ENCODE data around the gene RPS6KA5. TPM values are rescaled to one million over a fixed set of nuclear protein-coding genes. Genes with fewer than 3 reads are reported as not detected.
"Not testable (repeated sequence)": the region's sequence is repeated elsewhere in the genome, so short reads cannot be mapped to it uniquely, and the experiment has no call there.

The RPS6KA5 gene
- total RNA-seq, 1 donor from 2014 or later, result 1.0 TPM

DNA sequence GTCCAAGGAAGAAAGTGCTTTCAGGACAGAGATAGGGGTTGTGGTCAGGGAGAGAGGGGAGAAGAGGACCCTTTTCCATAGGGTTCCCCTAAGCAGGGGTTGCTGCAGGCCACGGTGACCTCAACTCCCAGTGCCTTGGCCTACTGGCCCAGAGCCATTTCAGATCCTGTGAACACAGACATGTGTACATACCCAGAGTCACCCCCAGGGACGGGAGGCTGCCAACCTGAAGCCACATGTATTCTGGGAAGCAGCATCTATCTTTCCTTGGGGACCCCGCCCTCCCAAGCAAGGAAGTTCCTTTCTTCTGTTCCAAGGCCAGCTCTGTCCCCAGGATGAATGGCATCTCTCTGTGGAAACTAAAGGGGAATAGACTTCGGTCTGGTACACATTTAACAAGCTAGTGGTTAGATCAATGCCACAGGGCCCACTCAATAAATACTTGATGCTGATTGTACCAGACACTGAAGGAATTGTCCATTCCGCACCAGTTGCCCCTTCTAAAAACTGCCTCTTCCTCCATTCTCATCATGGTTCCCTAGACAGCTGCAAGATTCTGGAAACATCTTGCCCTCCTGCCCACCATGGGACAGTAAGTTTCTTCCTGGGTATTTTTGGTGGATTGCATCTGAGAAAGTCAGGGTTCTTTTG is 28.3 kb upstream of the RPS6KA5 start:
- H3K27ac ChIP-seq (ENCODE audit: low read depth, low read length), result no peak overlapping the region
- Mint-ChIP-seq H3K4me1 (ENCODE audit: low read depth, unreplicated experiment) (no peaks in the 10 kb centered on the region), H3K27ac (ENCODE audit: unreplicated experiment) (no peak overlapping the region), H3K4me3 (ENCODE audit: unreplicated experiment) (no peak overlapping the region), H3K27me3 (ENCODE audit: low read depth, unreplicated experiment) (no peaks in the 10 kb centered on the region), H3K36me3 (ENCODE audit: low read depth, unreplicated experiment) (peaks cover 2% of the 10 kb centered on the region), H3K9me3 (ENCODE audit: unreplicated experiment) (no peaks in the 10 kb centered on the region)
- no peaks in the 10 kb centered on the region for H3K4me1 ChIP-seq (ENCODE audit: insufficient read depth, low read length)
- DNase-seq (ENCODE audit: low read depth), result no peak
- no peaks in the 10 kb centered on the region for H3K36me3 ChIP-seq (ENCODE audit: insufficient read depth, low read length)
- H3K4me2 ChIP-seq (ENCODE audit: low read length), result no peak overlapping the region
- H3K79me2 ChIP-seq (ENCODE audit: insufficient read depth, low read length), result no peaks in the 10 kb centered on the region
- FAIRE-seq, result no peak
- H3K4me3 ChIP-seq (ENCODE audit: insufficient read depth, low read depth, low read length), result no peak overlapping the region
- H3K9me3 ChIP-seq (ENCODE audit: insufficient read depth, low read depth, low read length), result no peaks in the 10 kb centered on the region
- H2AFZ ChIP-seq (ENCODE audit: low read depth, low read length), result no peak overlapping the region
- H3K9ac ChIP-seq (ENCODE audit: low read length), result no peak overlapping the region
- TF ChIP-seq, protein P1, sequence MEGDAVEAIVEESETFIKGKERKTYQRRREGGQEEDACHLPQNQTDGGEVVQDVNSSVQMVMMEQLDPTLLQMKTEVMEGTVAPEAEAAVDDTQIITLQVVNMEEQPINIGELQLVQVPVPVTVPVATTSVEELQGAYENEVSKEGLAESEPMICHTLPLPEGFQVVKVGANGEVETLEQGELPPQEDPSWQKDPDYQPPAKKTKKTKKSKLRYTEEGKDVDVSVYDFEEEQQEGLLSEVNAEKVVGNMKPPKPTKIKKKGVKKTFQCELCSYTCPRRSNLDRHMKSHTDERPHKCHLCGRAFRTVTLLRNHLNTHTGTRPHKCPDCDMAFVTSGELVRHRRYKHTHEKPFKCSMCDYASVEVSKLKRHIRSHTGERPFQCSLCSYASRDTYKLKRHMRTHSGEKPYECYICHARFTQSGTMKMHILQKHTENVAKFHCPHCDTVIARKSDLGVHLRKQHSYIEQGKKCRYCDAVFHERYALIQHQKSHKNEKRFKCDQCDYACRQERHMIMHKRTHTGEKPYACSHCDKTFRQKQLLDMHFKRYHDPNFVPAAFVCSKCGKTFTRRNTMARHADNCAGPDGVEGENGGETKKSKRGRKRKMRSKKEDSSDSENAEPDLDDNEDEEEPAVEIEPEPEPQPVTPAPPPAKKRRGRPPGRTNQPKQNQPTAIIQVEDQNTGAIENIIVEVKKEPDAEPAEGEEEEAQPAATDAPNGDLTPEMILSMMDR (IDR thresholded peaks at IDR 0.05; ENCODE audit: insufficient read depth, low read depth, low read length), result no peak
- TF ChIP-seq EZH2 (IDR thresholded peaks at IDR 0.05; ENCODE audit: insufficient read depth, low read length), result no peak
- H3K27me3 ChIP-seq (ENCODE audit: insufficient read depth, low read length), result peaks cover 5% of the 10 kb centered on the region
- no peaks in the 10 kb centered on the region for H4K20me1 ChIP-seq (ENCODE audit: insufficient read depth, low read length)

DNA sequence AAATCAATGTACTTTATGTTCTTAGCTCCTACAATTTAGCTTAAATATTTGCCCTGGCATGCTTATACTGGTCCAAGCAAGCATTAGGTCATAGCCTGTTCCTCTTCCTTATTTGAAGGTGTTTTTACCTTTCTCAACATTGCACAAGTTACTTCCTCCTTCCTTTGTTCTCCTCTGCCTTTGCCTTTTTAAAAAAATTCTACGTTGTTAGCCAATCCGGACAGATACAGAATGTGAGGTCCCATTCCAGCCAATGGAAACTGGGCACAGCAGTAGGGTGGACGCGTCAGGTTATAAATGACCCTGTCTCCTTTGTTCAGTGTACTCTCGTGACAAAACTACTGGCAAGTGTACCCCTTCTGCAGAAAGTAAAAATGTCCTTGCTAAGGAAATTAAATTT is 27.0 kb upstream of the RPS6KA5 start:
- not testable (repeated sequence) for H3K4me3 Mint-ChIP-seq (ENCODE audit: unreplicated experiment); H3K27me3 ChIP-seq (ENCODE audit: insufficient read depth, low read length); H3K4me3 ChIP-seq (ENCODE audit: insufficient read depth, low read depth, low read length); H3K79me2 ChIP-seq (ENCODE audit: insufficient read depth, low read length); FAIRE-seq; H2AFZ ChIP-seq (ENCODE audit: low read depth, low read length); H3K36me3 ChIP-seq (ENCODE audit: insufficient read depth, low read length); H3K4me2 ChIP-seq (ENCODE audit: low read length); H3K27ac ChIP-seq (ENCODE audit: low read depth, low read length); H3K9ac ChIP-seq (ENCODE audit: low read length); H3K4me1 ChIP-seq (ENCODE audit: insufficient read depth, low read length); H4K20me1 ChIP-seq (ENCODE audit: insufficient read depth, low read length); H3K9me3 ChIP-seq (ENCODE audit: insufficient read depth, low read depth, low read length); H3K9me3 Mint-ChIP-seq (ENCODE audit: unreplicated experiment); H3K4me1 Mint-ChIP-seq (ENCODE audit: low read depth, unreplicated experiment); H3K27me3 Mint-ChIP-seq (ENCODE audit: low read depth, unreplicated experiment); DNase-seq (ENCODE audit: low read depth); H3K36me3 Mint-ChIP-seq (ENCODE audit: low read depth, unreplicated experiment); H3K27ac Mint-ChIP-seq (ENCODE audit: unreplicated experiment)

DNA sequence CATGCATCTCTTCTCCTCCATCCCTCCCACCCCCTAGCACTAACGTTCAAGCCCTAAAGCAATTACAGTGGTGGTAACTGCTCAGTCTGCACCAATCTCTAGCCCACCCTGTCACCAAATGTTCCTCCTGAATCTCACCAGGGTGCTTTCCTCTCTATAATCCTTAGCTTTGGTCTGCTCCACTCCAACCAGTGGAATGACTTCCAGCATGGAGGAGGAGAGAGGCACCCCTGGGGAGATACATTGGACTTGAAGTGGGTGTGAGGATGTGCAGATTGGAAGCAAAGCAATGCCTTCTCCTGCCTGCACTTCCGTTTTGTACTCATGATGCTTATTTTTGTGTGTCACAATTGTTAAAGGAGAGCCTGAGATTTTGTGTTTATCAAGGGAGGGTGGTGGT is 24.1 kb upstream of the RPS6KA5 start:
- H4K20me1 ChIP-seq (ENCODE audit: insufficient read depth, low read length), result no peaks in the 10 kb centered on the region
- H3K27me3 ChIP-seq (ENCODE audit: insufficient read depth, low read length), result peaks cover 2% of the 10 kb centered on the region
- no peak overlapping the region for H2AFZ ChIP-seq (ENCODE audit: low read depth, low read length)
- H3K4me2 ChIP-seq (ENCODE audit: low read length), result no peak overlapping the region
- FAIRE-seq (no peak), DNase-seq (ENCODE audit: low read depth) (no peak)
- H3K27ac ChIP-seq (ENCODE audit: low read depth, low read length), result no peak overlapping the region
- H3K79me2 ChIP-seq (ENCODE audit: insufficient read depth, low read length), result no peaks in the 10 kb centered on the region
- no peaks in the 10 kb centered on the region for H3K4me1 ChIP-seq (ENCODE audit: insufficient read depth, low read length)
- Mint-ChIP-seq H3K27me3 (ENCODE audit: low read depth, unreplicated experiment) (no peaks in the 10 kb centered on the region), H3K4me3 (ENCODE audit: unreplicated experiment) (no peak overlapping the region), H3K27ac (ENCODE audit: unreplicated experiment) (no peak overlapping the region), H3K36me3 (ENCODE audit: low read depth, unreplicated experiment) (peaks cover 2% of the 10 kb centered on the region), H3K4me1 (ENCODE audit: low read depth, unreplicated experiment) (no peaks in the 10 kb centered on the region), H3K9me3 (ENCODE audit: unreplicated experiment) (no peaks in the 10 kb centered on the region)
- no peak overlapping the region for H3K4me3 ChIP-seq (ENCODE audit: insufficient read depth, low read depth, low read length)
- no peaks in the 10 kb centered on the region for H3K36me3 ChIP-seq (ENCODE audit: insufficient read depth, low read length)
- TF ChIP-seq EZH2 (IDR thresholded peaks at IDR 0.05; ENCODE audit: insufficient read depth, low read length), result no peak
- TF ChIP-seq, protein P1 (IDR thresholded peaks at IDR 0.05; ENCODE audit: insufficient read depth, low read depth, low read length), result no peak
- H3K9me3 ChIP-seq (ENCODE audit: insufficient read depth, low read depth, low read length), result no peaks in the 10 kb centered on the region
- H3K9ac ChIP-seq (ENCODE audit: low read length), result no peak overlapping the region

All from astrocyte (in vitro differentiated cells and primary cell).